ENCODE measurements around the gene RPN1. TPM values are rescaled to one million over a fixed set of nuclear protein-coding genes. Genes with fewer than 3 reads are reported as not detected.
A peak's percentile ranks its signal among the peaks of the same experiment; 100 is the strongest.

Gene RPN1
- total and polyA plus RNA-seq, 2 donors (not counting 3 experiments of a cell fraction or from before 2014, with no cell fraction given): 250 to 266 TPM

- no peaks in the 10 kb centered on the region for H3K36me3 ChIP-seq (ENCODE audit: control insufficient read depth in 2 of 2, extremely low read depth in 1 of 2, insufficient read depth in 2 of 2, low read length in 2 of 2)
- peaks cover 5% of the 10 kb centered on the region for H3K4me1 ChIP-seq (ENCODE audit: control insufficient read depth, extremely low read depth, insufficient read depth, low read length)
- H3K4me2 ChIP-seq (ENCODE audit: insufficient read depth, low read length): peak overlapping the region; percentile 76
- no peaks in the 10 kb centered on the region for H4K20me1 ChIP-seq (replicated peaks; ENCODE audit: control insufficient read depth, extremely low read depth, insufficient read depth, low read length)
- no TSS peak for BruUV-seq (replicated peaks)
- dilution Hi-C loops (cut with MboI; ENCODE audit: extremely low pct_ligation_motif_present, low sequenced_read_pairs) (no loop called here), intact Hi-C loops (cut with micrococcal nuclease) (loop anchor here (2.0 kb wide), 1 partner anchor 123 kb away; no protein-coding TSS in a partner anchor)
- H3K9ac ChIP-seq (replicated peaks; ENCODE audit: extremely low read depth, insufficient read depth, low read length): peak overlapping the region; percentile 59
- DNase-seq (ENCODE audit: low read depth, low spot score) (no peak), FAIRE-seq (no peak)
- H3K9me1 ChIP-seq (replicated peaks; ENCODE audit: control insufficient read depth, extremely low read depth, insufficient read depth, low read length): no peaks in the 10 kb centered on the region
- H3K79me2 ChIP-seq (ENCODE audit: control insufficient read depth, insufficient read depth, low read length): no peaks in the 10 kb centered on the region
- H3K27me3 ChIP-seq (ENCODE audit: control insufficient read depth in 2 of 2, insufficient read depth in 2 of 2, low read length in 2 of 2): no peaks in the 10 kb centered on the region
- TF ChIP-seq MYC (IDR thresholded peaks at IDR 0.05; ENCODE audit: low read depth, low read length) (no peak), POLR2A (IDR thresholded peaks at IDR 0.05; ENCODE audit: low read depth, low read length) (no peak)
- ChIA-PET POLR2A (interaction anchor here (0.6 to 1.4 kb wide), 2 partner anchors 30 to 197 kb away, joined by 5 to 12 read pairs; partner anchors contain the start of gene ACAD9), CTCF (interaction anchor here (0.7 to 4.6 kb wide), 21 partner anchors 11 to 198 kb away, joined by 3 to 84 read pairs (median 8); partner anchors contain the start of genes ACAD9, RAB7A and RPN1)
- no peaks in the 10 kb centered on the region for H3K9me3 ChIP-seq (replicated peaks; ENCODE audit: control insufficient read depth, insufficient read depth, low read length)
- H3K27ac ChIP-seq (ENCODE audit: insufficient read depth, low read depth, low read length): peak overlapping the region; percentile 54
- H2AFZ ChIP-seq (ENCODE audit: low read depth, low read length): peak overlapping the region; percentile 34
- H3K4me3 ChIP-seq (replicated peaks in 1 of 3; ENCODE audit: insufficient read depth in 1 of 3, low read depth in 1 of 3, low read length in 3 of 3): peak overlapping the region in 2 of 3 experiments; percentile 47 to 60
Observed at GRCh38 chr3:128681369-128681829, 30.8 kb upstream of the RPN1 start.

- FAIRE-seq (peak; percentile 98), DNase-seq (ENCODE audit: low read depth, low spot score) (peak; percentile 97)
- peak overlapping the region; percentile 34 for H2AFZ ChIP-seq (ENCODE audit: low read depth, low read length)
- H4K20me1 ChIP-seq (replicated peaks; ENCODE audit: control insufficient read depth, extremely low read depth, insufficient read depth, low read length): no peaks in the 10 kb centered on the region
- H3K4me3 ChIP-seq (replicated peaks in 1 of 3; ENCODE audit: insufficient read depth in 1 of 3, low read depth in 1 of 3, low read length in 3 of 3): peak overlapping the region in 2 of 3 experiments; percentile 47 to 60
- no peaks in the 10 kb centered on the region for H3K27me3 ChIP-seq (ENCODE audit: control insufficient read depth in 2 of 2, insufficient read depth in 2 of 2, low read length in 2 of 2)
- H3K27ac ChIP-seq (ENCODE audit: insufficient read depth, low read depth, low read length): peak overlapping the region; percentile 54
- H3K9ac ChIP-seq (replicated peaks; ENCODE audit: extremely low read depth, insufficient read depth, low read length): peak overlapping the region; percentile 59
- H3K9me3 ChIP-seq (replicated peaks; ENCODE audit: control insufficient read depth, insufficient read depth, low read length): no peaks in the 10 kb centered on the region
- peak overlapping the region; percentile 76 for H3K4me2 ChIP-seq (ENCODE audit: insufficient read depth, low read length)
- no peaks in the 10 kb centered on the region for H3K36me3 ChIP-seq (ENCODE audit: control insufficient read depth in 2 of 2, extremely low read depth in 1 of 2, insufficient read depth in 2 of 2, low read length in 2 of 2)
- H3K79me2 ChIP-seq (ENCODE audit: control insufficient read depth, insufficient read depth, low read length): no peaks in the 10 kb centered on the region
- CTCF ChIA-PET: interaction anchor here (0.6 to 4.6 kb wide), 66 partner anchors 9 to 481 kb away, joined by 3 to 84 read pairs (median 4); partner anchors contain the start of genes ACAD9, RAB7A and RPN1
- POLR2A ChIA-PET: interaction anchor here (0.6 to 1.4 kb wide), 6 partner anchors 10 to 300 kb away, joined by 4 to 12 read pairs (median 4); partner anchors contain the start of gene ACAD9
- intact Hi-C loops (cut with micrococcal nuclease) (loop anchor here (1.0 to 2.0 kb wide), 7 partner anchors 30 to 199 kb away; partner anchors contain the start of genes ACAD9, RAB7A and RPN1), dilution Hi-C loops (cut with MboI; ENCODE audit: extremely low pct_ligation_motif_present, low sequenced_read_pairs) (no loop called here)
- peaks cover 5% of the 10 kb centered on the region for H3K4me1 ChIP-seq (ENCODE audit: control insufficient read depth, extremely low read depth, insufficient read depth, low read length)
- H3K9me1 ChIP-seq (replicated peaks; ENCODE audit: control insufficient read depth, extremely low read depth, insufficient read depth, low read length): no peaks in the 10 kb centered on the region
- TSS peak; percentile 86 for BruUV-seq (replicated peaks)
- TF ChIP-seq MYC (IDR thresholded peaks at IDR 0.05; ENCODE audit: low read depth, low read length) (peak; percentile 67), POLR2A (IDR thresholded peaks at IDR 0.05; ENCODE audit: low read depth, low read length) (peak; percentile 71), MAX (IDR thresholded peaks at IDR 0.05; ENCODE audit: insufficient read depth, insufficient read length) (no peak), POLR2AphosphoS5 (IDR thresholded peaks at IDR 0.05; ENCODE audit: insufficient read depth, low read depth, low read length) (peak; percentile 88), JUN (IDR thresholded peaks at IDR 0.05; ENCODE audit: borderline replicate concordance, insufficient read depth, insufficient read length, low read depth) (no peak), GATA2 (IDR thresholded peaks at IDR 0.05; ENCODE audit: insufficient read depth, insufficient read length, low read depth, low read length) (no peak), CTCF (IDR thresholded peaks at IDR 0.05; ENCODE audit: extremely low read depth in 1 of 2, insufficient read depth in 1 of 2, low read depth in 1 of 2, low read length in 2 of 2) (peak; percentile 99)
Observed at GRCh38 chr3:128680603-128681368, 30.2 kb upstream of the RPN1 start.
